Gastrocnemius medialis (tissue), 4 donors: ENCODE data around the gene PCSK6. TPM values are rescaled to one million over a fixed set of nuclear protein-coding genes. Genes with fewer than 3 reads are reported as not detected.

Experiments used
- ATAC-seq, 2 donors: fragments of 150-250 bp; one replicate each; pipeline ENCODE4 v1.9.1; 2016
- DNase-seq, 2 donors: peaks; one replicate each; pipeline ENCODE4 v3.0.0-alpha.2; 2019
- H3K27ac ChIP-seq, 4 donors: fragments of 200-600 bp; sonication (generic); 1 replicate in 1 of 4; 2 replicates in 3 of 4; pipeline ENCODE4 v1.5.1; 2016 to 2018; ENCODE audit warnings: mild to moderate bottlenecking in 2 of 4, moderate library complexity in 1 of 4
- H3K27me3 ChIP-seq, 3 donors: fragments of 200-600 bp; sonication (generic) in 2 of 3; 1 replicate in 1 of 3; 2 replicates in 2 of 3; pipeline versions ENCODE4 v1.5.1 to v1.6.0; 2016 to 2019; ENCODE audit warnings: mild to moderate bottlenecking in 1 of 3, moderate library complexity in 1 of 3
- H3K36me3 ChIP-seq, 2 donors: fragments of 200-600 bp; sonication (generic) in 1 of 2; one replicate each; pipeline ENCODE4 v1.5.1; 2017 to 2018
- H3K4me1 ChIP-seq, 2 donors: fragments of 200-600 bp; sonication (generic) in 1 of 2; one replicate each; pipeline ENCODE4 v1.5.1; 2016 to 2017; ENCODE audit warnings: mild to moderate bottlenecking in 2 of 2
- H3K4me3 ChIP-seq, 4 donors: fragments of 200-600 bp; sonication (generic) in 3 of 4; 1 replicate in 1 of 4; 2 replicates in 3 of 4; pipeline ENCODE4 v1.5.1; 2016 to 2019; ENCODE audit warnings: mild to moderate bottlenecking in 2 of 4
- H3K9me3 ChIP-seq, 3 donors: fragments of 200-600 bp; sonication (generic) in 2 of 3; 1 replicate in 1 of 3; 2 replicates in 2 of 3; pipeline ENCODE4 v1.5.1; 2016 to 2019
- POLR2A ChIP-seq, 2 donors: fragments of 450-650 bp; IDR thresholded peaks; one replicate each; pipeline ENCODE4 v1.6.1; 2017; ENCODE audit warnings: antibody characterized with exemption in 2 of 2, mild to moderate bottlenecking in 2 of 2, moderate library complexity in 2 of 2
- in situ Hi-C, 4 donors: fragments of 200-750 bp; cut with MboI; loops; one replicate each; pipeline versions ENCODE4 v1.15.0 to v1.8.0; 2017; ENCODE audit warnings: low sequenced_read_pairs in 4 of 4
- intact Hi-C: fragments of 100-400 bp; cut with DNase I; formaldehyde crosslinking; loops from one replicate; pipeline ENCODE4 v1.15.1; 2023; ENCODE audit warnings: low total_unique reads
- total RNA-seq, 4 donors: library from RNA; depleted of rRNA; stranded (reverse); fragments of >200 nt; gene quantifications; one replicate each; pipeline versions ENCODE4 v1.1.0 to v1.2.3, GENCODE V29; 2016
- TF ChIP-seq, protein P1 (sequence below), 5 experiments: fragments of 450-650 bp in 3 of 5; fragments of 200-600 bp in 2 of 5; sonication (generic) in 2 of 5; IDR thresholded peaks in 4 of 5; conservative IDR thresholded peaks in 1 of 5; 1 replicate in 4 of 5; 2 replicates in 1 of 5; pipeline ENCODE4 v1.5.1; 2016 to 2019; ENCODE audit warnings: antibody characterized with exemption in 5 of 5, mild to moderate bottlenecking in 3 of 5, moderate library complexity in 3 of 5

PCSK6 gene
- total RNA-seq, 4 donors from 2014 or later = 12.8 to 46.0 (median 23.6) TPM

DNA sequence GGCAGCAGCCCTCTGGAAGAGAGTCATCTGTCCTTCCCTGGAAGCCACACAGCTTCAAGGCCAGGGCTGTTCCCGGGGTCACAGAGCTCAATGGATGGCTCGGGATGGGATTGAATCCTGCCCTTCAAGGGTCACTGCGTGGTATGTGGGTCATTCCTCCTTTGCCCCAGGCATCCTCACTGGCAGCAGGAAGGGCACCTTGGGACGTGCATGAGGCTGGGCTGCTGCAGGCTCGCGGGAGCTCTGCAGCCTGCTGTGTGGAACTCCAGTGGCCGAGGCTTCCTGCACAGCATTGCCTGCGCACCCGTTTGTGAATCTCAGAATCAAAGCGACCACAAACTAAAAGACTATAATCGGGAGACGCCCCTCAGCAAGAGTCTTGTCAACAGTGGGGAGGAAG, 60.7 kb downstream of the PCSK6 start:
- H3K9me3 ChIP-seq = no peaks in the 10 kb centered on the region
- H3K36me3 ChIP-seq = peaks cover 0 to 48% of the 10 kb centered on the region in 2 donors
- DNase-seq (no peak), ATAC-seq (no peak)
- in situ Hi-C loops = no loop called here
- no peaks in the 10 kb centered on the region for H3K4me1 ChIP-seq
- intact Hi-C loops = no loop called here
- no peaks in the 10 kb centered on the region for H3K27me3 ChIP-seq
- H3K4me3 ChIP-seq = no peak overlapping the region
- H3K27ac ChIP-seq = no peak overlapping the region
- no peak for TF ChIP-seq POLR2A (IDR thresholded peaks at IDR 0.05)
- TF ChIP-seq, protein P1, sequence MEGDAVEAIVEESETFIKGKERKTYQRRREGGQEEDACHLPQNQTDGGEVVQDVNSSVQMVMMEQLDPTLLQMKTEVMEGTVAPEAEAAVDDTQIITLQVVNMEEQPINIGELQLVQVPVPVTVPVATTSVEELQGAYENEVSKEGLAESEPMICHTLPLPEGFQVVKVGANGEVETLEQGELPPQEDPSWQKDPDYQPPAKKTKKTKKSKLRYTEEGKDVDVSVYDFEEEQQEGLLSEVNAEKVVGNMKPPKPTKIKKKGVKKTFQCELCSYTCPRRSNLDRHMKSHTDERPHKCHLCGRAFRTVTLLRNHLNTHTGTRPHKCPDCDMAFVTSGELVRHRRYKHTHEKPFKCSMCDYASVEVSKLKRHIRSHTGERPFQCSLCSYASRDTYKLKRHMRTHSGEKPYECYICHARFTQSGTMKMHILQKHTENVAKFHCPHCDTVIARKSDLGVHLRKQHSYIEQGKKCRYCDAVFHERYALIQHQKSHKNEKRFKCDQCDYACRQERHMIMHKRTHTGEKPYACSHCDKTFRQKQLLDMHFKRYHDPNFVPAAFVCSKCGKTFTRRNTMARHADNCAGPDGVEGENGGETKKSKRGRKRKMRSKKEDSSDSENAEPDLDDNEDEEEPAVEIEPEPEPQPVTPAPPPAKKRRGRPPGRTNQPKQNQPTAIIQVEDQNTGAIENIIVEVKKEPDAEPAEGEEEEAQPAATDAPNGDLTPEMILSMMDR (IDR thresholded peaks at IDR 0.05 in 4 of 5, conservative IDR thresholded peaks at IDR 0.05 in 1 of 5) = no peak

DNA sequence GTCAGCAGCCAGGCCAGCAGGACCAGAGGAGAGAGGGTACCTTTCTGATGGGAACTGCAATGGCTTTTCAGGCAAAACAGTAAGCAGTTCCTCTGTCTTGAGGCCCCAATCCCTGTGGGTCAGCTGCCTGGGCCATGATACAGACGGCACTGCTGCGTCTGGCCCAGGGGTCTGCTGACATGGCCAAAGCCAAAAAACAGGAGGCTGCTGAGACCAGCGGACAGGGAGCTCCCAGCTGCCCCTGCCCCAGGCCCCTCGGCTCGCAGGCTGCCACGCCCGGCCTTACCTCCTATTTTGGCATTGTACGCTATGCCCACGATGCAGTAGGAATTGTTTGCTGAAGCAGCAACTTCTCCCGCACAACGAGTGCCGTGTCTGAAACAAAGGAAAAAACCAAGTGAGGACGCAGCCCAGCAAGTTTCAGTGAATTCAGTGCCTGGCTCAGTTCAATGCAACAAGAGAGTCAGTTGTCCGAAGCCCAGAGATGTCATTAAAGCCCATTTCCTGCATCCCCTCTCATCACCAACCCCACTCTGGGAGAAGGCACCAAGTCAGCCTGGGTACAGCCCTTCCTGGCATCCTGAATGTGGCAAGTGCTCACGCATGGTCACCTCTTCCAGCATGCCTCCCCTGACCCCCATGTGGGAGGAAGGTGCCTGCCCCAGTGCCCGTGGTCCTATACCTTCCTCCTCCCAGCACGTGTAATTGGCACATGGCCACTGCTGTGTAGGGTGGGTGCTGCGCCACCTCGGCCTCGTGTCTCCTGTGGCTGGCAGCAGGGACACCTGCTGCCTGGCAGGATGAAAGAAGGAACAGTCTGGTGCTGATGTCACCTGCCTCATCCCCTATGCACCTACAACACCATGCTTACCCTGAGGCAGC, 61.7 kb downstream of the PCSK6 start:
- Histone ChIP-seq H3K36me3 (peaks cover 0 to 48% of the 10 kb centered on the region in 2 donors), H3K27ac (no peak overlapping the region), H3K27me3 (no peaks in the 10 kb centered on the region), H3K9me3 (no peaks in the 10 kb centered on the region), H3K4me1 (no peaks in the 10 kb centered on the region), H3K4me3 (no peak overlapping the region)
- ATAC-seq (no peak), DNase-seq (no peak)
- in situ Hi-C loops = no loop called here
- TF ChIP-seq POLR2A (IDR thresholded peaks at IDR 0.05) = no peak
- intact Hi-C loops = no loop called here

- Histone ChIP-seq H3K4me1 (no peaks in the 10 kb centered on the region), H3K27ac (no peak overlapping the region), H3K4me3 (no peak overlapping the region), H3K27me3 (no peaks in the 10 kb centered on the region), H3K36me3 (peaks cover 0 to 47% of the 10 kb centered on the region in 2 donors), H3K9me3 (no peaks in the 10 kb centered on the region)
- ATAC-seq (no peak), DNase-seq (no peak)
- in situ Hi-C loops (no loop called here), intact Hi-C loops (no loop called here)
- TF ChIP-seq, protein P1 (IDR thresholded peaks at IDR 0.05 in 4 of 5, conservative IDR thresholded peaks at IDR 0.05 in 1 of 5) = no peak
- TF ChIP-seq POLR2A (IDR thresholded peaks at IDR 0.05) = no peak
Observed at GRCh38 chr15:101426761-101427333, 62.7 kb downstream of the PCSK6 start.

GRCh38 chr15:101425787-101426365, 63.6 kb downstream of the PCSK6 start:
- no peak for DNase-seq
- no peaks in the 10 kb centered on the region for H3K4me1 ChIP-seq
- in situ Hi-C loops = no loop called here
- H3K27me3 ChIP-seq = no peaks in the 10 kb centered on the region
- H3K27ac ChIP-seq = no peak overlapping the region
- H3K36me3 ChIP-seq = peaks cover 0 to 38% of the 10 kb centered on the region in 2 donors
- no peak overlapping the region for H3K4me3 ChIP-seq
- TF ChIP-seq, protein P1 (IDR thresholded peaks at IDR 0.05 in 4 of 5, conservative IDR thresholded peaks at IDR 0.05 in 1 of 5) = no peak
- no peak for TF ChIP-seq POLR2A (IDR thresholded peaks at IDR 0.05)
- intact Hi-C loops = no loop called here
- ATAC-seq = no peak
- H3K9me3 ChIP-seq = no peaks in the 10 kb centered on the region

DNA sequence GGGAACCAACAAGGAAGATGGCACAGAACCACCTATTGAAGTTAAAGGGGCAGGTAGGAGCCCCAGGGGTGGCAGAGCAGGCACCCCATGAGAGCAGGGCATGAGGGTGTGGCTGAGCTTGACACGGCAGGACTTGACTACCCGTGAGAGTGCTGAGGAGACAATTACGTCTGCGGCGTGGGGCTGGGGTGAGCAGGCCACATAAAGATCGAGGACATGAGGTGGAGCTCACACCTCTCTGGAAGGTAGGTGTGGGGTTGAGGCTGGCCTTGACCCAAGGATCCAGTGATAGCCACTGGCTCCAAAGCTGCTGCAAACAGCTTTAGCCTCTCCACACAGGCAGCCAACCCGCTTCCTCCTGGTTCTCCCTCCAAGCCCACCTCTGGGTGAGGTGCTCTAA, 64.5 kb downstream of the PCSK6 start:
- H3K9me3 ChIP-seq = no peaks in the 10 kb centered on the region
- DNase-seq (no peak), ATAC-seq (no peak)
- H3K4me1 ChIP-seq = no peaks in the 10 kb centered on the region
- in situ Hi-C loops = no loop called here
- H3K4me3 ChIP-seq = no peak overlapping the region
- TF ChIP-seq, protein P1 (IDR thresholded peaks at IDR 0.05 in 4 of 5, conservative IDR thresholded peaks at IDR 0.05 in 1 of 5) = no peak
- TF ChIP-seq POLR2A (IDR thresholded peaks at IDR 0.05) = no peak
- peaks cover 0 to 30% of the 10 kb centered on the region in 2 donors for H3K36me3 ChIP-seq
- no peak overlapping the region for H3K27ac ChIP-seq
- H3K27me3 ChIP-seq = no peaks in the 10 kb centered on the region
- intact Hi-C loops = no loop called here
